ENCODE data around the gene TTI1.

GRCh38 chr20:37943033-37943432 is 90.2 kb downstream of the TTI1 start:
- TF ChIP-seq POLR2A (IDR thresholded peaks at IDR 0.05; ENCODE audit: low read depth, low read length) (no peak), POLR2AphosphoS5 (IDR thresholded peaks at IDR 0.05; ENCODE audit: low read depth, low read length) (no peak), TAF1 (IDR thresholded peaks at IDR 0.05; ENCODE audit: low read depth, low read length) (no peak), POU2F2 (IDR thresholded peaks at IDR 0.05; ENCODE audit: low read depth, low read length) (no peak)
